Measurements from ENCODE around the gene DQX1. TPM values are rescaled to one million over a fixed set of nuclear protein-coding genes. Genes with fewer than 3 reads are reported as not detected.

DQX1 gene
- total and polyA plus RNA-seq, 2 of the 8 experiments (the other 6 are each of a cell fraction or from before 2014, with no cell fraction given): 0.76 to 1.1 TPM

DNA sequence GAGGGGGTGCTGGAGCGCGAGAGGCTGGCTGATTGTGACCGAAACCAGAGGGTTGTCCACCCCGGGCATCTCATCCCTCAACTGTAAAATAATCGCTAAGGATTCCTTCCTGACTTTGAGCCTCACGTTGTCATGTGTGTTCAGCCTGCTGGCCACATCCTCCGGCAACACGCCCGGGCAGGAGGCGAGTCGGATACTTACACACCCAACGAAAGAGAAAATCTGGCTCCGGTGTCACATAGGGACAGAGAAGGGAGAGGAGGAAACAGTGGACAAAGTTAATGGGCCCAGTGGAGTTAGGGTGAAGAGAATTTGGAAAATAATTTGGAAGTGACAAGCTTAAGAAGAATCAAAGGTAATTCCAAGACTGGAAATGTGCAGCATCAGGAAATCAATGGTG, 9.4 kb downstream of the DQX1 start:
- Histone ChIP-seq H4K8ac (ENCODE audit: extremely low read depth, insufficient read depth, low read length) (no peak overlapping the region; the same call in none of the 2 replicates), H2BK15ac (ENCODE audit: low read length) (no peak overlapping the region), H4K5ac (ENCODE audit: insufficient read length, low read depth, low read length) (no peak overlapping the region), H3K23me2 (ENCODE audit: low read depth, low read length) (peaks cover 10% of the 10 kb centered on the region; the same call in 1 of the 2 replicates), H4K20me1 (replicated peaks in 1 of 2; ENCODE audit: control insufficient read depth in 1 of 2, insufficient read depth in 2 of 2, low read length in 2 of 2) (peaks cover 2 to 4% of the 10 kb centered on the region in 2 experiments), H3K9ac (replicated peaks in 1 of 4; ENCODE audit: extremely low read depth in 1 of 4, low read depth in 3 of 4, low read length in 3 of 4) (no peak overlapping the region), H3K14ac (ENCODE audit: insufficient read length) (no peak overlapping the region), H3K18ac (ENCODE audit: extremely low read depth, low read length) (no peak overlapping the region), H2BK120ac (replicated peaks; ENCODE audit: low read depth, low read length) (no peak overlapping the region), H3K4ac (replicated peaks; ENCODE audit: insufficient read length, low read depth, low read length) (no peak overlapping the region), H3K9me3 (ENCODE audit: insufficient read depth in 2 of 2, low read depth in 1 of 2, low read length in 1 of 2) (peaks cover 7 to 12% of the 10 kb centered on the region in 2 experiments), H3K4me2 (ENCODE audit: insufficient read depth in 1 of 2, low read depth in 2 of 2, low read length in 2 of 2) (peak overlapping the region in 1 of 2 experiments; percentile 88; a peak in 1 of 4 replicates), H3K23ac (ENCODE audit: insufficient read length) (no peak overlapping the region), H2BK5ac (ENCODE audit: low read depth, low read length) (no peak overlapping the region), H2AFZ (ENCODE audit: low read length) (no peak overlapping the region), H3K4me3 (ENCODE audit: extremely low read depth in 1 of 4, insufficient read depth in 2 of 4, low read depth in 3 of 4, low read length in 4 of 4) (no peak overlapping the region), H3K27ac (ENCODE audit: low read depth, low read length) (no peak overlapping the region), H3K79me2 (ENCODE audit: control insufficient read depth in 1 of 2, insufficient read depth in 2 of 2, low read length in 2 of 2) (no peaks in the 10 kb centered on the region), H3K79me1 (ENCODE audit: low read depth, low read length) (no peaks in the 10 kb centered on the region), H2BK12ac (ENCODE audit: low read depth, low read length) (no peak overlapping the region), H4K91ac (replicated peaks; ENCODE audit: insufficient read length, low read length) (no peak overlapping the region), H3K56ac (replicated peaks; ENCODE audit: insufficient read length, low read depth, low read length) (no peak overlapping the region), H2BK20ac (ENCODE audit: low read length) (no peak overlapping the region), H2AK5ac (ENCODE audit: low read depth, low read length) (no peak overlapping the region), H3K36me3 (ENCODE audit: control insufficient read depth in 2 of 4, insufficient read depth in 4 of 4, low read length in 3 of 4) (peaks cover 0 to 19% (median 0%) of the 10 kb centered on the region in 4 experiments; a peak in 1 of 8 replicates), H3K4me1 (replicated peaks in 1 of 4; ENCODE audit: control insufficient read depth in 3 of 4, insufficient read depth in 4 of 4, low read length in 3 of 4) (peaks cover 0 to 24% (median 10%) of the 10 kb centered on the region in 4 experiments; a peak in 6 of 7 replicates), H3K27me3 (replicated peaks in 1 of 4; ENCODE audit: control insufficient read depth in 3 of 4, extremely low read depth in 1 of 4, insufficient read depth in 3 of 4, low read length in 3 of 4) (peaks cover 63 to 88% (median 84%) of the 10 kb centered on the region in 4 experiments)
- CTCF ChIA-PET (ENCODE audit: partially characterized antibody): interaction anchor here (0.8 to 1.2 kb wide), 5 partner anchors 13 to 97 kb away, joined by 3 to 7 read pairs (median 3); partner anchors contain the start of genes AUP1, CCDC142, HTRA2 and TTC31
- WGBS, 2 experiments (ENCODE audit: extremely low coverage in 1 of 2, insufficient coverage in 1 of 2, insufficient read length in 1 of 2, insufficient replicate concordance in 2 of 2, low coverage in 1 of 2, low lambda C conversion rate in 2 of 2, missing lambda C conversion rate in 1 of 2): 80% methylated on average over 13 of the region's 13 CpGs; no CpG with 5 or more reads in 1 of the 2 experiments
- FAIRE-seq: no peak
- POLR2A ChIA-PET (ENCODE audit: partially characterized antibody): interaction anchor here (0.9 to 6.7 kb wide), 4 partner anchors 10 to 33 kb away, joined by 3 to 63 read pairs (median 21); partner anchors contain the start of genes AUP1, HTRA2, LBX2 and PCGF1
- no peak for DNase-seq (ENCODE audit: low read depth in 1 of 2, low spot score in 2 of 2)
- no peak for TF ChIP-seq SUZ12 (IDR thresholded peaks at IDR 0.05; ENCODE audit: low read length)
- no peak for TF ChIP-seq BCL11A (IDR thresholded peaks at IDR 0.05; ENCODE audit: low read depth in 2 of 2, low read length in 2 of 2)
- no peak for TF ChIP-seq KDM5A (IDR thresholded peaks at IDR 0.05; ENCODE audit: low read length)
- TF ChIP-seq SP2 (IDR thresholded peaks at IDR 0.05; ENCODE audit: low read length): no peak
- TF ChIP-seq RBBP5 (IDR thresholded peaks at IDR 0.05; ENCODE audit: borderline replicate concordance, low read depth, low read length): no peak
- TF ChIP-seq TBP (IDR thresholded peaks at IDR 0.05; ENCODE audit: low read depth, low read length): no peak
- no peak for TF ChIP-seq TEAD4 (IDR thresholded peaks at IDR 0.05; ENCODE audit: low read depth, low read length)
- TF ChIP-seq, protein P1, sequence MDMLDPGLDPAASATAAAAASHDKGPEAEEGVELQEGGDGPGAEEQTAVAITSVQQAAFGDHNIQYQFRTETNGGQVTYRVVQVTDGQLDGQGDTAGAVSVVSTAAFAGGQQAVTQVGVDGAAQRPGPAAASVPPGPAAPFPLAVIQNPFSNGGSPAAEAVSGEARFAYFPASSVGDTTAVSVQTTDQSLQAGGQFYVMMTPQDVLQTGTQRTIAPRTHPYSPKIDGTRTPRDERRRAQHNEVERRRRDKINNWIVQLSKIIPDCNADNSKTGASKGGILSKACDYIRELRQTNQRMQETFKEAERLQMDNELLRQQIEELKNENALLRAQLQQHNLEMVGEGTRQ (IDR thresholded peaks at IDR 0.05; ENCODE audit: low read length): no peak
- TF ChIP-seq CHD2 (IDR thresholded peaks at IDR 0.05; ENCODE audit: low read length): no peak
- TF ChIP-seq KDM4A (IDR thresholded peaks at IDR 0.05; ENCODE audit: low read depth, low read length, severe bottlenecking): no peak
- TF ChIP-seq GTF2F1 (IDR thresholded peaks at IDR 0.05; ENCODE audit: borderline replicate concordance, low read depth, low read length): no peak
- TF ChIP-seq FOSL1 (IDR thresholded peaks at IDR 0.05; ENCODE audit: insufficient read depth, low read depth, low read length): no peak
- TF ChIP-seq TCF12 (IDR thresholded peaks at IDR 0.05; ENCODE audit: low read depth, low read length): no peak
